ENCODE data around the gene SLMAP. TPM values are rescaled to one million over a fixed set of nuclear protein-coding genes. Genes with fewer than 3 reads are reported as not detected.

SLMAP gene
- total and polyA plus RNA-seq, 7 experiments from 2014 or later = 20.2 to 77.1 (median 63.4) TPM

- DNase-seq = no peak
- H3K36me3 ChIP-seq (ENCODE audit: control insufficient read depth in 2 of 3, insufficient read depth in 3 of 3, low read length in 3 of 3) = no peaks in the 10 kb centered on the region
- Mint-ChIP-seq H3K4me3 (no peak overlapping the region), H3K27me3 (peaks cover 0 to 2% (median 0%) of the 10 kb centered on the region in 5 donors), H3K36me3 (no peaks in the 10 kb centered on the region), H3K27ac (no peak overlapping the region), H3K4me1 (no peaks in the 10 kb centered on the region), H3K9me3 (no peaks in the 10 kb centered on the region)
- no peak overlapping the region for H3K27ac ChIP-seq (ENCODE audit: low read depth, low read length)
- no peaks in the 10 kb centered on the region for H3K27me3 ChIP-seq (ENCODE audit: control insufficient read depth in 2 of 2, insufficient read depth in 2 of 2, low read length in 2 of 2)
- ATAC-seq = no peak
- no peaks in the 10 kb centered on the region for H3K4me1 ChIP-seq (ENCODE audit: control insufficient read depth in 2 of 2, insufficient read depth in 2 of 2, low read length in 2 of 2)
- ChIA-PET POLR2A (no interaction called here), CTCF (no interaction called here)
- H3K9me3 ChIP-seq (ENCODE audit: control insufficient read depth in 2 of 3, low read length in 3 of 3) = no peaks in the 10 kb centered on the region
- H3K4me3 ChIP-seq (ENCODE audit: low read length) = no peak overlapping the region
- intact Hi-C loops (cut with micrococcal nuclease) = no loop called here
Observed at GRCh38 chr3:57745101-57745500, 11.0 kb upstream of the SLMAP start.

GRCh38 chr3:57746156-57747010 lies 9.7 kb upstream of the SLMAP start:
- Mint-ChIP-seq H3K4me1 (no peaks in the 10 kb centered on the region), H3K9me3 (no peaks in the 10 kb centered on the region), H3K27ac (no peak overlapping the region), H3K27me3 (peaks cover 0 to 3% (median 0%) of the 10 kb centered on the region in 5 donors), H3K4me3 (no peak overlapping the region), H3K36me3 (no peaks in the 10 kb centered on the region)
- intact Hi-C loops (cut with micrococcal nuclease) = no loop called here
- Histone ChIP-seq H3K27ac (ENCODE audit: low read depth, low read length) (no peak overlapping the region), H3K4me3 (ENCODE audit: low read length) (no peak overlapping the region), H3K36me3 (ENCODE audit: control insufficient read depth in 2 of 3, insufficient read depth in 3 of 3, low read length in 3 of 3) (no peaks in the 10 kb centered on the region), H3K9me3 (ENCODE audit: control insufficient read depth in 2 of 3, low read length in 3 of 3) (no peaks in the 10 kb centered on the region), H3K4me1 (ENCODE audit: control insufficient read depth in 2 of 2, insufficient read depth in 2 of 2, low read length in 2 of 2) (no peaks in the 10 kb centered on the region), H3K27me3 (ENCODE audit: control insufficient read depth in 2 of 2, insufficient read depth in 2 of 2, low read length in 2 of 2) (no peaks in the 10 kb centered on the region)
- no peak for DNase-seq
- ChIA-PET POLR2A (interaction anchor here (0.6 kb wide), 1 partner anchor 18 kb away, joined by 4 read pairs; no protein-coding TSS in a partner anchor), CTCF (no interaction called here)
- ATAC-seq = no peak

GRCh38 chr3:57749542-57749941 lies 6.6 kb upstream of the SLMAP start:
- intact Hi-C loops (cut with micrococcal nuclease) = no loop called here
- ATAC-seq = no peak

GRCh38 chr3:57752307-57752706 lies 3.8 kb upstream of the SLMAP start:
- H3K36me3 ChIP-seq (ENCODE audit: control insufficient read depth in 2 of 3, insufficient read depth in 3 of 3, low read length in 3 of 3) = peaks cover 0 to 6% (median 0%) of the 10 kb centered on the region in 3 experiments
- POLR2A ChIA-PET = no interaction called here

More at GRCh38 chr3:57749542-57749941, 6.6 kb upstream of the SLMAP start:
- no peaks in the 10 kb centered on the region for H3K9me3 ChIP-seq (ENCODE audit: control insufficient read depth in 2 of 3, low read length in 3 of 3)
- ChIA-PET POLR2A (interaction anchor here (0.6 kb wide), 1 partner anchor 146 kb away, joined by 4 read pairs; no protein-coding TSS in a partner anchor), CTCF (no interaction called here)
- DNase-seq = no peak
- H3K27me3 Mint-ChIP-seq = peaks cover 0 to 10% (median 0%) of the 10 kb centered on the region in 5 donors
- no peaks in the 10 kb centered on the region for H3K36me3 Mint-ChIP-seq
- H3K36me3 ChIP-seq (ENCODE audit: control insufficient read depth in 2 of 3, insufficient read depth in 3 of 3, low read length in 3 of 3) = no peaks in the 10 kb centered on the region
- H3K4me1 Mint-ChIP-seq = peaks cover 0 to 1% (median 0%) of the 10 kb centered on the region in 7 donors
- H3K27ac ChIP-seq (ENCODE audit: low read depth, low read length) = no peak overlapping the region
- no peaks in the 10 kb centered on the region for H3K27me3 ChIP-seq (ENCODE audit: control insufficient read depth in 2 of 2, insufficient read depth in 2 of 2, low read length in 2 of 2)
- no peak overlapping the region for H3K4me3 ChIP-seq (ENCODE audit: low read length)
- H3K4me3 Mint-ChIP-seq = no peak overlapping the region
- H3K9me3 Mint-ChIP-seq = no peaks in the 10 kb centered on the region
- H3K27ac Mint-ChIP-seq = no peak overlapping the region
- no peaks in the 10 kb centered on the region for H3K4me1 ChIP-seq (ENCODE audit: control insufficient read depth in 2 of 2, insufficient read depth in 2 of 2, low read length in 2 of 2)

GRCh38 chr3:57753016-57753415 lies 3.1 kb upstream of the SLMAP start:
- no peaks in the 10 kb centered on the region for H3K9me3 ChIP-seq (ENCODE audit: control insufficient read depth in 2 of 3, low read length in 3 of 3)
- no peaks in the 10 kb centered on the region for H3K27me3 ChIP-seq (ENCODE audit: control insufficient read depth in 2 of 2, insufficient read depth in 2 of 2, low read length in 2 of 2)
- no peak overlapping the region for H3K4me3 ChIP-seq (ENCODE audit: low read length)
- H3K36me3 ChIP-seq (ENCODE audit: control insufficient read depth in 2 of 3, insufficient read depth in 3 of 3, low read length in 3 of 3) = peaks cover 0 to 6% (median 0%) of the 10 kb centered on the region in 3 experiments
- no peak overlapping the region for H3K27ac ChIP-seq (ENCODE audit: low read depth, low read length)
- H3K27me3 Mint-ChIP-seq = peaks cover 0 to 10% (median 0%) of the 10 kb centered on the region in 5 donors
- H3K27ac Mint-ChIP-seq = no peak overlapping the region
- peaks cover 10 to 12% of the 10 kb centered on the region in 2 donors for H3K4me1 ChIP-seq (ENCODE audit: control insufficient read depth in 2 of 2, insufficient read depth in 2 of 2, low read length in 2 of 2)
- H3K36me3 Mint-ChIP-seq = peaks cover 0 to 12% (median 0%) of the 10 kb centered on the region in 5 donors
- peaks cover 2 to 17% (median 15%) of the 10 kb centered on the region in 7 donors for H3K4me1 Mint-ChIP-seq
- intact Hi-C loops (cut with micrococcal nuclease) = loop anchor here in 1 of 2 donors (10.0 kb wide), 1 partner anchor 482 kb away; the partner anchor contains the start of gene ABHD6
- ChIA-PET CTCF (no interaction called here), POLR2A (interaction anchor here (1.4 kb wide), 1 partner anchor 60 kb away, joined by 6 read pairs; the partner anchor contains the start of gene DENND6A)
- H3K4me3 Mint-ChIP-seq = no peak overlapping the region
- no peaks in the 10 kb centered on the region for H3K9me3 Mint-ChIP-seq
- ATAC-seq (no peak), DNase-seq (no peak)

More at GRCh38 chr3:57752307-57752706, 3.8 kb upstream of the SLMAP start:
- peaks cover 0 to 7% (median 0%) of the 10 kb centered on the region in 5 donors for H3K36me3 Mint-ChIP-seq
- no peak overlapping the region for H3K4me3 ChIP-seq (ENCODE audit: low read length)
- no peak overlapping the region for H3K27ac ChIP-seq (ENCODE audit: low read depth, low read length)
- H3K4me1 ChIP-seq (ENCODE audit: control insufficient read depth in 2 of 2, insufficient read depth in 2 of 2, low read length in 2 of 2) = peaks cover 3 to 5% of the 10 kb centered on the region in 2 donors
- H3K9me3 ChIP-seq (ENCODE audit: control insufficient read depth in 2 of 3, low read length in 3 of 3) = no peaks in the 10 kb centered on the region
- no peaks in the 10 kb centered on the region for H3K9me3 Mint-ChIP-seq
- CTCF ChIA-PET = no interaction called here
- H3K27me3 ChIP-seq (ENCODE audit: control insufficient read depth in 2 of 2, insufficient read depth in 2 of 2, low read length in 2 of 2) = no peaks in the 10 kb centered on the region
- intact Hi-C loops (cut with micrococcal nuclease) = loop anchor here in 1 of 2 donors (10.0 kb wide), 1 partner anchor 482 kb away; the partner anchor contains the start of gene ABHD6
- no peak overlapping the region for H3K4me3 Mint-ChIP-seq
- DNase-seq (no peak), ATAC-seq (no peak)
- H3K4me1 Mint-ChIP-seq = peaks cover 0 to 10% (median 9%) of the 10 kb centered on the region in 7 donors
- H3K27me3 Mint-ChIP-seq = peaks cover 0 to 10% (median 0%) of the 10 kb centered on the region in 5 donors
- H3K27ac Mint-ChIP-seq = no peak overlapping the region

GRCh38 chr3:57755368-57755675 lies 787 bp upstream of the SLMAP start:
- ChIA-PET CTCF (interaction anchor here (1.2 kb wide), 2 partner anchors 89 to 158 kb away, joined by 3 read pairs; partner anchors contain the start of gene ARF4), POLR2A (interaction anchor here (0.6 to 1.8 kb wide), 11 partner anchors 10 to 1074 kb away, joined by 3 to 24 read pairs (median 4); partner anchors contain the start of genes ARF4, DENND6A, HTD2 and PDE12)
- Mint-ChIP-seq H3K36me3 (peaks cover 0 to 22% (median 5%) of the 10 kb centered on the region in 5 donors), H3K4me1 (peaks cover 17 to 40% (median 38%) of the 10 kb centered on the region in 7 donors), H3K27ac (peak overlapping the region; percentile 88 to 96 (median 92)), H3K4me3 (peak overlapping the region; percentile 86 to 98 (median 97)), H3K9me3 (no peaks in the 10 kb centered on the region), H3K27me3 (peaks cover 0 to 9% (median 0%) of the 10 kb centered on the region in 5 donors)
- peaks cover 18 to 29% of the 10 kb centered on the region in 2 donors for H3K4me1 ChIP-seq (ENCODE audit: control insufficient read depth in 2 of 2, insufficient read depth in 2 of 2, low read length in 2 of 2)
- H3K36me3 ChIP-seq (ENCODE audit: control insufficient read depth in 2 of 3, insufficient read depth in 3 of 3, low read length in 3 of 3) = peaks cover 0 to 6% (median 0%) of the 10 kb centered on the region in 3 experiments
- H3K9me3 ChIP-seq (ENCODE audit: control insufficient read depth in 2 of 3, low read length in 3 of 3) = no peaks in the 10 kb centered on the region
- H3K27ac ChIP-seq (ENCODE audit: low read depth, low read length) = peak overlapping the region; percentile 84
- H3K4me3 ChIP-seq (ENCODE audit: low read length) = peak overlapping the region; percentile 80
- H3K27me3 ChIP-seq (ENCODE audit: control insufficient read depth in 2 of 2, insufficient read depth in 2 of 2, low read length in 2 of 2) = no peaks in the 10 kb centered on the region
- intact Hi-C loops (cut with micrococcal nuclease) = loop anchor here (5.0 to 10.0 kb wide), 5 partner anchors 47 to 1073 kb away; partner anchors contain the start of genes APPL1 (in 2 of the 2), ABHD6 (in 1 of the 2) and TASOR (in 1 of the 2)
- DNase-seq = peak in 4 of 9 donors; percentile 30 to 49 (median 33)
- ATAC-seq = no peak

Measured in naive thymus-derived CD4-positive, alpha-beta T cell (primary cell).